ENCODE results near the gene ZNF790.

ZNF790 gene

DNA sequence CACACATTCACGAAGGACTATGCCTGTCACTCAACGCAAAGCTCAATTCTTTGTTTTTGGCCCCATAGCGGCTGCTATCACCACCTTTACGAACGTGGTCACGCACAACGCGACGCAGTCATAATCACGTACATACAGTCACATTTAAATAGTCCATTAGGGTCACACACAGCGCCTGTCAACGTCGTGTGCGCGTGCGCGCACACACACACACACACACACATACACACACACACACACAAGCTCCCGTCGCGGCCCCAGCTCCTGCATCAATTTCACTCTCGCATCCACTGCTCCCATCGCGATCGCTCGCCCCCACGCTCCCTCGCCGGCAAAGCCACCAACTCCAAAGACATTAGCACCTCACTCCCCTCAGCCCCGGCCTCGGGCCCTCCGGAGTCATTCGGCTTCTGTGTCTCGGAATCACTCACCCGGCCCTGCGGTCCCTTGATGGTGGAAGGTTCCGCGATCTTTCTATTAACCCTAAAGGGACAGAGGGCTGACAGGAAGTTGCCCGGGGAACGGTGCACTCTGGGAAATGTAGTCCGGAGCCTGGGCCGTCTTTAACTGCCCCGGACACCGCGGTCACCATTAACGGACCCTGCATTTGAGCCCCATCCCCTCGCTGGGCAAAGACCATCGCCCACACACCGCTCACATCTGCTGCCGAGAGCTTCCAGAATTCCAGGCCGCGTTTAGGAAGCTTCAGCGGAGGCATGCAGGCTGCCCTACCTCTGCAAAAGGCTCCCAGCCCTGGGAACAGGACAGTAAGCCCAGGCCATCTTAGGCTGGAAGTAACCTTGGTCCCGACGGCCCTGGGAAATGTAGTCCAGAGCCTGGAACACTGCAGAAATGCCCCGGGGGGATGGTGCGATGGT, at the start of gene ZNF790:
ZNF790 (minus strand) TSS at position 482 of the 878 bp plus-strand sequence. CDS start 12,768 bp downstream, outside the sequence.
- TF ChIP-seq, protein P1, sequence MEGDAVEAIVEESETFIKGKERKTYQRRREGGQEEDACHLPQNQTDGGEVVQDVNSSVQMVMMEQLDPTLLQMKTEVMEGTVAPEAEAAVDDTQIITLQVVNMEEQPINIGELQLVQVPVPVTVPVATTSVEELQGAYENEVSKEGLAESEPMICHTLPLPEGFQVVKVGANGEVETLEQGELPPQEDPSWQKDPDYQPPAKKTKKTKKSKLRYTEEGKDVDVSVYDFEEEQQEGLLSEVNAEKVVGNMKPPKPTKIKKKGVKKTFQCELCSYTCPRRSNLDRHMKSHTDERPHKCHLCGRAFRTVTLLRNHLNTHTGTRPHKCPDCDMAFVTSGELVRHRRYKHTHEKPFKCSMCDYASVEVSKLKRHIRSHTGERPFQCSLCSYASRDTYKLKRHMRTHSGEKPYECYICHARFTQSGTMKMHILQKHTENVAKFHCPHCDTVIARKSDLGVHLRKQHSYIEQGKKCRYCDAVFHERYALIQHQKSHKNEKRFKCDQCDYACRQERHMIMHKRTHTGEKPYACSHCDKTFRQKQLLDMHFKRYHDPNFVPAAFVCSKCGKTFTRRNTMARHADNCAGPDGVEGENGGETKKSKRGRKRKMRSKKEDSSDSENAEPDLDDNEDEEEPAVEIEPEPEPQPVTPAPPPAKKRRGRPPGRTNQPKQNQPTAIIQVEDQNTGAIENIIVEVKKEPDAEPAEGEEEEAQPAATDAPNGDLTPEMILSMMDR (conservative IDR thresholded peaks at IDR 0.05; ENCODE audit: low read length): no peak
- H3K4me3 ChIP-seq (ENCODE audit: low read length): peak within 1 kb of the TSS; percentile 88
- peak; percentile 92 for DNase-seq (ENCODE audit: low read depth)

DNA sequence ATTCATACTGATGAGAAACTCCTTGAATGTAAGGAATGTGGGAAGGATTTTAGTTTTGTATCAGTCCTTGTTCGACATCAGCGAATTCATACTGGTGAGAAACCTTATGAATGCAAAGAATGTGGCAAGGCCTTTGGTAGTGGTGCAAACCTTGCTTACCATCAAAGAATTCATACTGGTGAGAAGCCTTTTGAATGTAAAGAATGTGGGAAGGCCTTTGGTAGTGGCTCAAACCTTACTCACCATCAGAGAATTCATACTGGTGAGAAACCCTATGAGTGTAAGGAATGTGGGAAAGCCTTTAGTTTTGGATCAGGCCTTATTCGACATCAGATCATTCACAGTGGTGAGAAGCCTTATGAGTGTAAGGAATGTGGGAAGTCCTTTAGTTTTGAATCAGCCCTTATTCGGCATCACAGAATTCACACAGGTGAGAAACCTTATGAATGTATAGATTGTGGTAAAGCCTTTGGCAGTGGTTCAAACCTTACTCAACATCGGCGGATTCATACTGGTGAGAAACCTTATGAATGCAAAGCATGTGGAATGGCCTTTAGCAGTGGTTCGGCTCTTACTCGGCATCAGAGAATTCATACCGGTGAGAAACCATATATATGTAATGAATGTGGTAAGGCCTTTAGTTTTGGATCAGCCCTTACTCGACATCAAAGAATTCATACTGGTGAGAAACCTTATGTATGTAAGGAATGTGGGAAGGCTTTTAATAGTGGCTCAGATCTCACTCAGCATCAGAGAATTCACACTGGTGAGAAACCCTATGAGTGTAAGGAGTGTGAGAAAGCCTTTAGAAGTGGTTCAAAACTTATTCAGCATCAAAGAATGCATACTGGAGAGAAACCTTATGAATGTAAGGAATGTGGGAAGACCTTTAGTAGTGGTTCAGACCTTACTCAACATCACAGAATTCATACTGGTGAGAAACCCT, 39.1 kb upstream of the ZNF790 start:
- DNase-seq (ENCODE audit: low read depth): no peak
- H3K4me3 ChIP-seq (ENCODE audit: low read length): no peak overlapping the region
- TF ChIP-seq, protein P1 (conservative IDR thresholded peaks at IDR 0.05; ENCODE audit: low read length): no peak

DNA sequence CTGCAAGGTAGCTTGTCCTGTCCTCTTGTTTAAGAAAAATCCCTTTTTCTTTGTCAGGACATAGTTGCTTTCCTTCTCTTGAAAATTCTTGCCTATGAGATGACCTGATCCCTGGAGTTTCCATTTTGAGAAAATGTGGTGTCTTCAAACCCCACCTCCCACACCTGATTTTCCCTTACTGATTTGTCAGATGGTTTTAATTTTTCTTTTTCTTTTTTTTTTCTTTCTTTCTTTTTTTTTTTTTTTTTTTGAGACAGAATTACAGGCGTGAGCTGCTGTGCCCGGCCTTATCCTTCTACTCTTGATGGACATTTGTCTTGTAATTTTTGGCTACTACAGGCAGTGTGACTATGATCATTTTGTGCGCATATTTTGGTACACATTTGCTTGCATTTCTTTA, 13.7 kb upstream of the ZNF790 start:
- H3K4me3 ChIP-seq (ENCODE audit: low read length): peak overlapping the region; percentile 99
- no peak for DNase-seq (ENCODE audit: low read depth)

DNA sequence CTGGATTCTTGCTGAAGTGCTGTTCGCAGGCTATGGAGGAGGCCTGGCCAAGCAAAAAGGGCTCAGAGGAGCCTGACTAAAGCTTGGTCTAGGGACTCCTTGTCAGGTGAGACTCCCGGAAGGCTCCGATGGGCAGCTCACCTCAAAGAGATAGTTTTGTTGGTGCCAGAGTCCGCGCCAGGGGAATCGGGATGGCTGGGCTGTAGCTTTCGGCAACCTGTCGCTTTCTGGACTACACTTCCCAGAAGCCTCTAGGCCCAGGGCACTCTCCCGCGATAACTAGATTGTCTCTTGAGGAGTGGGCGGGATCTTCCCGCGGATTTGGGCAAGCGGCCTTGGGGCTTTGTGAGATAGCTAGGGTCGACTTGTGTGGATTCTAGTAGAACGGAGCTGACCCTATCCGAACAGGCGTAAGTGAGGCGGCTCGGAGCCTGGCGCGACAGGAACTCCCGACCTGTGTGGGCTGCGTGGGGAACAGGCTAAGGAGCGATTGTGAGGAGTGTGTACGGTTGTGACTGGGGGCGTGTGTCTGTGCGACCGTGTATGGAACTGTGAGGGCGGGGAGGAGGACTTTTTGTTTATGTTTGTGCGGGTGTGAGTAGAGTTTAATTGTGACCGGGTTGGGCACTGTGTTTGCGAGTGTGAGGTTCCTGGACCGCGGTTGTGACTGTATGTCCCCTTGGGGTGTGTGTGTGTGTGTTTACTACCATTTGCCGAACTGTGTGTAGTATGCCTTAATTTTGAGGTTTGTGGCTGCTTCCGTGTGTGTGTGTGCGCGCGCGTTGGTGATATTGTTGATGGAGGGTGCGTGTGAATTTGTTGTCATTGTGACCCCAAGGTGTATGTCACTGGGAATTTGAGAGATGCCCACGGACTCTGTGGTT, 12.6 kb upstream of the ZNF790 start, which contains the start of gene ZNF345:
ZNF345 (plus strand) TSS at position 318 of the 884 bp plus-strand sequence. CDS start 25,955 bp downstream, outside the sequence.
- peak within 1 kb of the TSS; percentile 99 for H3K4me3 ChIP-seq (ENCODE audit: low read length)
- peak; percentile 93 for DNase-seq (ENCODE audit: low read depth)
- TF ChIP-seq, protein P1 (conservative IDR thresholded peaks at IDR 0.05; ENCODE audit: low read length): no peak

More for the DNA sequence above, 13.7 kb upstream of the ZNF790 start:
- TF ChIP-seq, protein P1 (conservative IDR thresholded peaks at IDR 0.05; ENCODE audit: low read length): no peak

DNA sequence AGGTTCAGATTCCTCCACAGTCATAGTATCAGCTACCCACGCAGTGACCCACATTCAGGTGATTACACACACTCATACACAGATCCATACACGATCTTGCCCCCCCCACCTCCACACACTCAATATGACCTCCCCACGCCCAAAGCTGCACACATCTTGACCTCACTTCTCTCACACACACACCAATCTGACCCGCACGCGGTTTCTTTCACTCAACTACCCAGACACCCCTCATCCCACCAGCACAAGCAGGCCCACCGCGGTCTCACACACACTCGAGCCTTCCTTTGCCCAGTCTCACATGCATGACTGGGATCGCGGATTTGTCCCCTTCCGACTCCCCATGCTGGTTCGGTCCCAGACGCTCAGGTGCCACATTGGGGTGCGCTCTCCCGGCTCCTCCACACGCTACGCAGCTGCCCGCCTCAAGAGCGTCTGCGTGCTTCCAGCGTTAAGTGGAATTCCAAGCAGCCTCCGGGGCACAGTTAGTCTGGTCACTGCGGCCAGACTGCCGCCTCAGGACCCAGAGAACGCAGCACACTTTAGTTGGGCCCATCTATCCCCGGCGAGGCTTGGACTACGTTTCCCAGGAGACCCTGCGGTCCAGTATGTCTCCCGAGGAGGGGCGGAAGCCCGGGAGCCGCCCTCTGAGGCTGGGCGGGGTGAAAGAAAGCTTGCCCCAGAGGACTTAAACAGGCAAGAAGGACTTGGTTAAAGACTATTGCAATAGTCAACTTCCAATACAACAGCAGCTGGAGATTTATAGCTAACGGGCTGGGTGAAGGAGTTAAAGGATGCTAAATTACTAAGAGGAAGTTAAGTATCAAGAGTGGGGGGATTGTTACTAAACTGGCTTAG, 11.7 kb upstream of the ZNF790 start:
- TF ChIP-seq, protein P1 (conservative IDR thresholded peaks at IDR 0.05; ENCODE audit: low read length): no peak
- H3K4me3 ChIP-seq (ENCODE audit: low read length): peak overlapping the region; percentile 99
- peak; percentile 88 for DNase-seq (ENCODE audit: low read depth)
